AG09319 (cell line): ENCODE data around the gene CGAS.
"Not testable (repeated sequence)": the region's sequence is repeated elsewhere in the genome, so short reads cannot be mapped to it uniquely, and the experiment has no call there.

ENCODE experiments used
- DNase-seq: peaks from one replicate; pipeline ENCODE4 v3.0.0-alpha.2; 2010; ENCODE audit warnings: low read depth; ENCODE audit errors: extremely low read depth
- TF ChIP-seq, protein P1 (sequence below): IDR thresholded peaks from 2 replicates; pipeline ENCODE4 v1.5.1; 2011; ENCODE audit warnings: low read depth, mild to moderate bottlenecking, inconsistent platforms, low read length, moderate library complexity

CGAS gene

GRCh38 chr6:73395875-73396274 is 56.2 kb downstream of the CGAS start:
- no peak for DNase-seq
- TF ChIP-seq, protein P1, sequence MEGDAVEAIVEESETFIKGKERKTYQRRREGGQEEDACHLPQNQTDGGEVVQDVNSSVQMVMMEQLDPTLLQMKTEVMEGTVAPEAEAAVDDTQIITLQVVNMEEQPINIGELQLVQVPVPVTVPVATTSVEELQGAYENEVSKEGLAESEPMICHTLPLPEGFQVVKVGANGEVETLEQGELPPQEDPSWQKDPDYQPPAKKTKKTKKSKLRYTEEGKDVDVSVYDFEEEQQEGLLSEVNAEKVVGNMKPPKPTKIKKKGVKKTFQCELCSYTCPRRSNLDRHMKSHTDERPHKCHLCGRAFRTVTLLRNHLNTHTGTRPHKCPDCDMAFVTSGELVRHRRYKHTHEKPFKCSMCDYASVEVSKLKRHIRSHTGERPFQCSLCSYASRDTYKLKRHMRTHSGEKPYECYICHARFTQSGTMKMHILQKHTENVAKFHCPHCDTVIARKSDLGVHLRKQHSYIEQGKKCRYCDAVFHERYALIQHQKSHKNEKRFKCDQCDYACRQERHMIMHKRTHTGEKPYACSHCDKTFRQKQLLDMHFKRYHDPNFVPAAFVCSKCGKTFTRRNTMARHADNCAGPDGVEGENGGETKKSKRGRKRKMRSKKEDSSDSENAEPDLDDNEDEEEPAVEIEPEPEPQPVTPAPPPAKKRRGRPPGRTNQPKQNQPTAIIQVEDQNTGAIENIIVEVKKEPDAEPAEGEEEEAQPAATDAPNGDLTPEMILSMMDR, result no peak

DNA sequence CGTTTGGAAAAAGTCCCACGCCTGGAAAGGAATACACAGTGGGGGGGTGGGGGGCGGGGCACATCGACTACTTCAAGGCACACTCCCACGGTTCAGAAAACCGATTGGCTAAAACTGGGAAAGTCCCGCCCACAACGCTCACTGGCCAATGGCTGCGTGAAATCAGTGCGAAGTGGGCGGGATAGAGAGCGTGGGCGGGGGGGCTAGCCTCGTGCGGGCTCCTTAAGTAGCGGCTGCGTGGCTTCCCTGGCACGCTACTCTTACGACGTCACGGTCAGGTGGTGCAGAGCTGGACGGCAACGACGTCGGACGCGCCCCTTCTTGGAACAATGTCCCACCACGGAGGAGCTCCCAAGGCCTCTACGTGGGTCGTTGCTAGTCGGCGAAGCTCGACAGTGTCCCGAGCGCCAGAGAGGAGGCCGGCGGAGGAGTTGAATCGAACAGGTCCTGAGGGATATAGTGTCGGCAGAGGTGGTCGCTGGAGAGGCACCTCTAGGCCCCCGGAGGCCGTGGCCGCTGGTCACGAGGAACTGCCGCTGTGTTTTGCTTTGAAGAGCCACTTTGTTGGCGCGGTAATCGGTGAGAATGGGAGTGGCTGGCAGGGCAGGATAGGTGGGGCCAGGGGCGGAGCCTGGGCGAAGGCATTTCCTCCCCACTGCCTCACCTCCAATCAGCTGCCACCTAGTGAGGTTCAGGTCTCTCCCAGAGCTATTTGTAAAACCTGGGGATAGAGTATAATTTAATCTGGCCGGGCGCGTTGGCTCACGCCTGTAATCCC is 57.3 kb downstream of the CGAS start, which contains the start of gene DDX43:
DDX43 (plus strand) TSS at position 252 of the 778 bp plus-strand sequence; CDS start at position 330, 78 bp downstream.
- peak; percentile 18 for DNase-seq
- TF ChIP-seq, protein P1, result no peak

GRCh38 chr6:73393278-73393677 is 58.8 kb downstream of the CGAS start:
- DNase-seq, result no peak
- TF ChIP-seq, protein P1, result no peak

DNA sequence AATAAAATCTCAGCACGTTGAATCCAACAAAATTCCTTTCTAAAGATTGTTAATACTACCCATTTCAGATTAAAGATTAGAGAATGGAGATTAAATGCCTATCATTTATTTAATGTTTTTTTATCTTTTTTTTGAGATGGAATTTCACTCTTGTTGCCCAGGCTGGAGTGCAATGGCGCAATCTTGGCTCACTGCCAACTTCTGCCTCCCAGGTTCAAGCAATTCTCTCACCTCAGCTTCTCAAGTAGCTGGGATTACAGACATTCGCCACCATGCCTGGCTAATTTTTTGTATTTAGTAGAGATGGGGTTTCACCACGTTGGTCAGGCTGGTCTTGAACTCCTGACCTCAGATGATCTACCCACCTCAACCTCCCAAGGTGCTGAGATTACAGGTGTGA is 59.9 kb downstream of the CGAS start:
- not testable (repeated sequence) for DNase-seq

GRCh38 chr6:73391675-73392074 is 60.4 kb downstream of the CGAS start:
- TF ChIP-seq, protein P1, result no peak
- DNase-seq, result no peak

- no peak for DNase-seq
- TF ChIP-seq, protein P1, result no peak
Measured at GRCh38 chr6:73389854-73390253, 62.2 kb downstream of the CGAS start.

DNA sequence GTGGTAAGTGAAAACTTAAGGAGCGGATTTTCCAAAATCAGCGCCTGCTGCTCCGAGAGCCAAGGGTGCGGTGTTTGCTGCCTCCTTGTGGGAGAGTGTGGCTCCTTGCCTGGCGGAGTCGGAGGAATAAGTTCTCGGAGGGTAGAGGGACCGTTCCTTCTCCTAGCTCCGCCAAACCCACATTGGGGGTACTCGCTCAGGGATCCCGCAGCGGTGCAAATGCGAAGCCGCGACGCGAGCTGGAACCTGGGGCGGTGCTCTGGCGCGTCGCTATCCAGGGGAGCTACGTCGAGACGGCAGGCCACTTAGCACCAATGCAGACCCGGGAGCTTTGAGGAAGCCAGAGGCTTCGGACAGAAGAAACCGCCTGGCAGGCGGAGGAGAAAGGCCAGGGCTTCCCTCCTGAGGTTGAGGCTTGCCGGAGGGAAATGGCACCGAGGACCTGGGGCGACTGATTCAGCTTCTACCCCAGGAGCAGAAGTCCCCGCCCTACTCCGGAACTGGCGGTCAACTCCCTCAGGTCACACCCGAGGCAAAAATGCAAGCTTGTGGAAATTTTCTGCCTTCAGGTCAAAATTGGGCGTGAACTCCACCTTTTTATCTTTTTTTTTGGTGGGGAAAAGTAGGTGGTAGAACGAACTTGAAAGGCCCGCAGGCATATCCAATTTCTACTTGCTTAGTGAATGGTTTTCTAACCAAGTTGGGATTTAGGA is 63.1 kb downstream of the CGAS start:
- peak; percentile 20 for DNase-seq
- TF ChIP-seq, protein P1, result peak; percentile 82
